Endothelial cell of umbilical vein (primary cell): ENCODE measurements around the gene DACT3. TPM values are rescaled to one million over a fixed set of nuclear protein-coding genes. Genes with fewer than 3 reads are reported as not detected.

Source experiments
- BruUV-seq: library from RNA; stranded (reverse); fragments of 400-500 nt; replicated peaks from 2 replicates; lab custom pipeline; 2021; lab: Mats Ljungman, UMichigan
- CTCF ChIA-PET: fragments of 300-600, 350-600 bp; sonication (Branson Sonifier 250); formaldehyde crosslinking; loops from one replicate; lab custom pipeline; 2021; ENCODE audit warnings: antibody characterized with exemption, inconsistent platforms; lab: Charles Lee
- POLR2A ChIA-PET: fragments of 300-600, 350-600 bp; sonication (Branson Sonifier 250); formaldehyde crosslinking; loops from one replicate; lab custom pipeline; 2021; ENCODE audit warnings: antibody characterized with exemption, inconsistent platforms; lab: Charles Lee
- DNase-seq: peaks from one replicate; pipeline ENCODE4 v3.0.0-alpha.2; 2011; ENCODE audit warnings: low read depth, low spot score
- FAIRE-seq: peaks from 2 replicates; lab custom pipeline; 2011; peaks lifted over from hg19 to GRCh38; lab: Jason Lieb, UNC
- H2AFZ ChIP-seq: 2 replicates; pipeline ENCODE4 v1.6.0; 2012; ENCODE audit warnings: low read depth, low read length, control low read depth, inconsistent platforms
- H3K27ac ChIP-seq: 2 replicates; pipeline ENCODE4 v1.5.1; 2011; ENCODE audit warnings: low read depth, mild to moderate bottlenecking, control low read depth, low read length, moderate library complexity; ENCODE audit not compliant: insufficient read depth
- H3K27me3 ChIP-seq, 2 experiments: 2 replicates each; pipeline versions ENCODE4 v1.6.0 to v1.6.1; 2011; ENCODE audit warnings: low read length in 2 of 2, mixed read lengths in 1 of 2; ENCODE audit not compliant: control insufficient read depth in 2 of 2, insufficient read depth in 2 of 2
- H3K36me3 ChIP-seq, 2 experiments: 2 replicates in 1 of 2; 3 replicates in 1 of 2; pipeline ENCODE4 v1.5.1; 2011; ENCODE audit warnings: low read length in 2 of 2, mild to moderate bottlenecking in 1 of 2, moderate library complexity in 1 of 2; ENCODE audit not compliant: control insufficient read depth in 2 of 2, insufficient read depth in 2 of 2; ENCODE audit errors: extremely low read depth in 1 of 2
- H3K4me1 ChIP-seq: 3 replicates; pipeline ENCODE4 v1.5.1; 2011; ENCODE audit warnings: mild to moderate bottlenecking, low read length; ENCODE audit not compliant: control insufficient read depth, insufficient read depth; ENCODE audit errors: extremely low read depth
- H3K4me2 ChIP-seq: 2 replicates; pipeline ENCODE4 v1.6.1; 2011; ENCODE audit warnings: low read length, control low read depth, mixed read lengths; ENCODE audit not compliant: insufficient read depth
- H3K4me3 ChIP-seq, 3 experiments: fragments of 200-600 bp in 1 of 3; sonication (generic), shearing (Covaris generic) in 1 of 3; replicated peaks in 1 of 3; 2 replicates each; pipeline ENCODE4 v1.5.1; 2011 to 2016; ENCODE audit warnings: control low read depth in 3 of 3, low read length in 3 of 3, mild to moderate bottlenecking in 2 of 3, inconsistent platforms in 1 of 3, low read depth in 1 of 3, moderate library complexity in 1 of 3; ENCODE audit not compliant: insufficient read depth in 1 of 3
- H3K79me2 ChIP-seq: 2 replicates; pipeline ENCODE4 v1.6.0; 2012; ENCODE audit warnings: low read length, inconsistent platforms; ENCODE audit not compliant: control insufficient read depth, insufficient read depth
- H3K9ac ChIP-seq: replicated peaks from 2 replicates; pipeline ENCODE3; 2011; ENCODE audit warnings: low read length, control low read depth; ENCODE audit not compliant: insufficient read depth; ENCODE audit errors: extremely low read depth
- H3K9me1 ChIP-seq: replicated peaks from 3 replicates; pipeline ENCODE4 v1.6.0; 2011; ENCODE audit warnings: mild to moderate bottlenecking, low read length; ENCODE audit not compliant: control insufficient read depth, insufficient read depth; ENCODE audit errors: extremely low read depth
- H3K9me3 ChIP-seq: replicated peaks from 2 replicates; pipeline ENCODE4 v1.5.1; 2012; ENCODE audit warnings: low read length, inconsistent platforms; ENCODE audit not compliant: control insufficient read depth, insufficient read depth
- H4K20me1 ChIP-seq: replicated peaks from 2 replicates; pipeline ENCODE3; 2011; ENCODE audit warnings: mild to moderate bottlenecking, low read length; ENCODE audit not compliant: control insufficient read depth, insufficient read depth; ENCODE audit errors: extremely low read depth
- POLR2A ChIP-seq: IDR thresholded peaks from 2 replicates; pipeline ENCODE4 v1.6.1; 2012; ENCODE audit warnings: low read depth, mild to moderate bottlenecking, control low read depth, low read length
- POLR2AphosphoS5 ChIP-seq: IDR thresholded peaks from 2 replicates; pipeline ENCODE4 v1.6.1; 2012; ENCODE audit warnings: low read depth, mild to moderate bottlenecking, control low read depth, low read length, moderate library complexity; ENCODE audit not compliant: insufficient read depth
- dilution Hi-C: fragments of 300-500 bp; cut with MboI; formaldehyde crosslinking; loops from one replicate; pipeline ENCODE4 v1.15.0; 2019; ENCODE audit warnings: low sequenced_read_pairs; ENCODE audit not compliant: extremely low pct_ligation_motif_present
- intact Hi-C: fragments of 100-400 bp; cut with micrococcal nuclease; formaldehyde crosslinking; loops from one replicate; pipeline ENCODE4 v1.10.0; 2022
- polyA plus RNA-seq, 4 experiments: library from polyadenylated mRNA; depleted of rRNA in 3 of 4; stranded (reverse) in 3 of 4; unstranded in 1 of 4; fragments of >200 nt; gene quantifications; 2 replicates each; pipeline versions ENCODE4 v1.2.1 to v1.2.3, GENCODE V29; 2011 to 2012; ENCODE audit warnings: missing spikeins in 1 of 4
- total RNA-seq: library from RNA; stranded (reverse); gene quantifications from 2 replicates; pipeline ENCODE4 v1.2.3, GENCODE V29; 2021
- TF ChIP-seq, protein P1 (sequence below), 2 donors: IDR thresholded peaks; 1 replicate in 1 of 2; 2 replicates in 1 of 2; pipeline ENCODE4 v1.5.1; 2011; ENCODE audit warnings: low read length in 2 of 2, mild to moderate bottlenecking in 2 of 2, moderate library complexity in 2 of 2, control low read depth in 1 of 2, inconsistent platforms in 1 of 2, low read depth in 1 of 2; ENCODE audit not compliant: insufficient read depth in 1 of 2; ENCODE audit errors: extremely low read depth in 1 of 2

DACT3 gene
- total and polyA plus RNA-seq, 2 donors (not counting 3 experiments of a cell fraction or from before 2014, with no cell fraction given) = 0.22 to 0.76 TPM

DNA sequence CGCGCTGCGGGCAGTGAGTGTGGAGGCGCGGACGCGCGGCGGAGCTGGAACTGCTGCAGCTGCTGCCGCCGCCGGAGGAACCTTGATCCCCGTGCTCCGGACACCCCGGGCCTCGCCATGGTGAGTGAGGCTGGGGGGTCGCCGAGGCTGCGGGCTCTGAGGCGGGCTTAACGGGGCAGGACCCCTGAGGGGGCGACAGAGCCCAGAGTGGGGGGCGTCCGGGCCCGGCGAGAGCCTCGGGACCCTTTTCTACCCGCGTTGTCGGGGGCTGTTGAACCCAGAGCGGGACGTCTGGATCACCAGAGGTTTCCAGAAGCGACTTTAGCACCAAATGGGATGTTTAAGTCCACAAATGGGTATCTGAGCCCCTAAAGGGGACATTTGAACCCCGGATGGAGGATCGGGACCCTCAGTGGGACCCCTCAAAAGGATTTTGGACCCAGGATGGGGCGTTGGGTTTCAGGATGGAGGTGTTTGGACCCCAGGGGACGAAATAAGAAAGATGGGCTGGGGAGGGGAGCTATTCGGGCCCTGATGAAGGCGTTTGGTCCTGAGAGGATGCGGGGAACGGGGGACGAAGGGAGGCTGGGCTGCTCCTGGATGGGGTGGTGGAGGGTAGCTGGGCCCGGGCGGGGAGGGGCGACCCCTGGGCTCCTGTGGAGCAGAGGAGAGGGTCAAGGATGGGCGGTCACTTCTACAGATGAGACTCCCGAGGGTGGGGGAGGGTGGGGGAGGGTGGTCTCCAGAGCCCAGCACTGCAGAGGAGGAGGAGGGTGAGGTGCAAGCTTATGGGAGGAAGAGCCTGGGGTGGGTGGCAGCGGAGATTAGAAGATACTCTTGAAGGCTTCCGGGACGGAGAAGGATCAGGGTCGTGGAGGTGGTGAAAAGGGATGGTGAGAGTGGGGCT is 59.4 kb downstream of the DACT3 start, which contains the start of gene CALM3:
TSS of gene CALM3 (plus strand) at position 13 of the 907 bp plus-strand sequence. CDS start at position 118, 105 bp downstream.
- Histone ChIP-seq H3K79me2 (peaks cover 50% of the 10 kb centered on the region), H3K9me1 (no peaks in the 10 kb centered on the region), H2AFZ (peak within 1 kb of the TSS; percentile 68), H3K36me3 (peaks cover 0 to 13% of the 10 kb centered on the region in 2 experiments), H3K27ac (peak within 1 kb of the TSS; percentile 93), H3K27me3 (peaks cover 0 to 3% of the 10 kb centered on the region in 2 experiments), H4K20me1 (no peaks in the 10 kb centered on the region), H3K4me3 (peak within 1 kb of the TSS; percentile 98 to 100 (median 99)), H3K4me1 (peaks cover 13% of the 10 kb centered on the region), H3K9ac (peak within 1 kb of the TSS; percentile 96), H3K4me2 (peak within 1 kb of the TSS; percentile 53), H3K9me3 (no peaks in the 10 kb centered on the region)
- DNase-seq = peak; percentile 33
- ChIA-PET CTCF (interaction anchor here (1.2 to 2.6 kb wide), 6 partner anchors 9 to 72 kb away, joined by 5 to 17 read pairs (median 6); partner anchors contain the start of gene DACT3), POLR2A (interaction anchor here (0.5 to 1.1 kb wide), 2 partner anchors 16 to 44 kb away, joined by 4 to 8 read pairs; no protein-coding TSS in a partner anchor)
- dilution Hi-C loops = no loop called here
- intact Hi-C loops = loop anchor here (1.0 kb wide), 1 partner anchor 61 kb away; no protein-coding TSS in a partner anchor
- TF ChIP-seq, protein P1, sequence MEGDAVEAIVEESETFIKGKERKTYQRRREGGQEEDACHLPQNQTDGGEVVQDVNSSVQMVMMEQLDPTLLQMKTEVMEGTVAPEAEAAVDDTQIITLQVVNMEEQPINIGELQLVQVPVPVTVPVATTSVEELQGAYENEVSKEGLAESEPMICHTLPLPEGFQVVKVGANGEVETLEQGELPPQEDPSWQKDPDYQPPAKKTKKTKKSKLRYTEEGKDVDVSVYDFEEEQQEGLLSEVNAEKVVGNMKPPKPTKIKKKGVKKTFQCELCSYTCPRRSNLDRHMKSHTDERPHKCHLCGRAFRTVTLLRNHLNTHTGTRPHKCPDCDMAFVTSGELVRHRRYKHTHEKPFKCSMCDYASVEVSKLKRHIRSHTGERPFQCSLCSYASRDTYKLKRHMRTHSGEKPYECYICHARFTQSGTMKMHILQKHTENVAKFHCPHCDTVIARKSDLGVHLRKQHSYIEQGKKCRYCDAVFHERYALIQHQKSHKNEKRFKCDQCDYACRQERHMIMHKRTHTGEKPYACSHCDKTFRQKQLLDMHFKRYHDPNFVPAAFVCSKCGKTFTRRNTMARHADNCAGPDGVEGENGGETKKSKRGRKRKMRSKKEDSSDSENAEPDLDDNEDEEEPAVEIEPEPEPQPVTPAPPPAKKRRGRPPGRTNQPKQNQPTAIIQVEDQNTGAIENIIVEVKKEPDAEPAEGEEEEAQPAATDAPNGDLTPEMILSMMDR (IDR thresholded peaks at IDR 0.05; ENCODE audit: extremely low read depth in 1 of 2, insufficient read depth in 1 of 2, low read depth in 1 of 2, low read length in 2 of 2) = no peak
- TF ChIP-seq POLR2AphosphoS5 = peak; percentile 48
- TF ChIP-seq POLR2A = peak; percentile 81
- BruUV-seq = TSS peak; percentile 59
- FAIRE-seq = no peak
